ENCODE data around the gene ANKRD11.
A peak's percentile ranks its signal among the peaks of the same experiment; 100 is the strongest.
"Not testable (repeated sequence)": the region's sequence is repeated elsewhere in the genome, so short reads cannot be mapped to it uniquely, and the experiment has no call there.

Gene ANKRD11

GRCh38 chr16:89426736-89427530 is 63.4 kb downstream of the ANKRD11 start:
- DNase-seq (no peak), ATAC-seq (no peak)
- Mint-ChIP-seq H3K27ac (no peak overlapping the region), H3K4me1 (peaks cover 55% of the 10 kb centered on the region), H3K27me3 (peaks cover 3% of the 10 kb centered on the region), H3K9me3 (no peaks in the 10 kb centered on the region), H3K4me3 (peak overlapping the region; percentile 8), H3K36me3 (ENCODE audit: low read depth) (peaks cover 45% of the 10 kb centered on the region)

- Mint-ChIP-seq H3K4me3 (no peak overlapping the region), H3K9me3 (no peaks in the 10 kb centered on the region), H3K27ac (peak overlapping the region; percentile 72)
These were observed 64.8 kb downstream of the ANKRD11 start for GRCh38 chr16:89425523-89425922.

GRCh38 chr16:89423681-89424260 is 66.6 kb downstream of the ANKRD11 start:
- Mint-ChIP-seq H3K4me1 (peaks cover 77% of the 10 kb centered on the region), H3K27ac (peak overlapping the region; percentile 92), H3K9me3 (no peaks in the 10 kb centered on the region), H3K36me3 (ENCODE audit: low read depth) (peaks cover 49% of the 10 kb centered on the region), H3K27me3 (peaks cover 3% of the 10 kb centered on the region), H3K4me3 (peak overlapping the region; percentile 34)
- ATAC-seq (no peak), DNase-seq (no peak)

More at GRCh38 chr16:89425523-89425922, 64.8 kb downstream of the ANKRD11 start:
- Mint-ChIP-seq H3K36me3 (ENCODE audit: low read depth) (peaks cover 46% of the 10 kb centered on the region), H3K4me1 (peaks cover 63% of the 10 kb centered on the region), H3K27me3 (peaks cover 3% of the 10 kb centered on the region)
- DNase-seq (no peak), ATAC-seq (no peak)

DNA sequence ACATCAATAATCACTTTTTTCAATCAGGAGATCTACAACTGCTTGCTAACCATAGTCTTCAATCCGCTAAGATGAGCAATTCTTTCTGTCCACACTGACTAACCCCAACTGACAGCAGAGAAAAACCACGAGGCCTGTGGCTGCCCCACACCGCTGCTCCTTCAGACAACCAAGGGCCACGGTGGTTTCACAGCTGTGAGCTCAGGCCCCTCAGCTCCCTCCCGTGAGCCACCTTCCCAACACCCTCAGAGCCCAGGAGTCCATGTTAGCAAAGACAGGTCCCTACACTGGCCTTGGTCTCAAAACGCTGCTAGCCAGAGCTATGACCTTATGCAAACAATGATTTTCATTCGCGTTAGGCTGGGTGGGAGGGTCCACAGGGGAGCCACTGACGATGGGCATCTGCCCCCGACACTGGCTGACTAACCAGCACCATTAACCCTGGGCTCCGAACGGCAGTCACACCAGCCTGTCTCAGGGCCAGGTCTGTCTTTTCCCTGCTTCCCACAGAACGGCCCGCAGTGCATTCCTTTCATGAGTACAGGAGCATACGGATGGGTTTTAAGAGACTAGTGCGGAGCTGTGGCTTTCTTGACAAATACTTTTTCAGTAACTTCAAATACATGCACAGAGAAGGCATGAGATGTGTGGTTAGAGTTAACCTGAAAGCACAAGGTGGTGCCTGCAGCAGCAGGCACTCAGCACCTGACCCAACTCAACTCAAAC is 67.3 kb downstream of the ANKRD11 start:
- DNase-seq (peak; percentile 78), ATAC-seq (peak; percentile 94)
- peaks cover 82% of the 10 kb centered on the region for H3K4me1 Mint-ChIP-seq
- H3K36me3 Mint-ChIP-seq (ENCODE audit: low read depth) = peaks cover 54% of the 10 kb centered on the region
- H3K27ac Mint-ChIP-seq = peak overlapping the region; percentile 92
- no peaks in the 10 kb centered on the region for H3K9me3 Mint-ChIP-seq
- peak overlapping the region; percentile 64 for H3K4me3 Mint-ChIP-seq
- H3K27me3 Mint-ChIP-seq = peaks cover 3% of the 10 kb centered on the region

DNA sequence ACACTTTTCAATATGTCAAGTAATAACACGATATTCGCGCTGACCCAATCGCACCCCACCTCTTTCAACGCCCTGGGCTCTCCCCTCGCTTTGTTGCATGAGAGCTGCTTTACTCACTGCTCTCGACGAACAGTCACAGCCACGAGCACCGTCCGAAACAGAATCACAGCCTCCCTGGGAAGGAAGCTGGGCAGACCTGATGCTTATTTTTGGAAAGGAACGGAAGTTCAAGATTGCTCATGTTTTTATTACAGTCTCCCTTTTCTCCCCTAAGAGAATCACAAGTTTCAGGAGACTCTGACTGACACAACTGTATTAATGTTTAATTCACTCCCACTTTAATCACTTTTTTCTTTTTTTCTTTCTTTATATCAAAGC is 67.8 kb downstream of the ANKRD11 start:
- H3K4me1 Mint-ChIP-seq = peaks cover 87% of the 10 kb centered on the region
- no peaks in the 10 kb centered on the region for H3K9me3 Mint-ChIP-seq
- peak overlapping the region; percentile 92 for H3K27ac Mint-ChIP-seq
- ATAC-seq (peak; percentile 71), DNase-seq (peak; percentile 55)
- peaks cover 60% of the 10 kb centered on the region for H3K36me3 Mint-ChIP-seq (ENCODE audit: low read depth)
- H3K4me3 Mint-ChIP-seq = peak overlapping the region; percentile 64
- peaks cover 3% of the 10 kb centered on the region for H3K27me3 Mint-ChIP-seq

DNA sequence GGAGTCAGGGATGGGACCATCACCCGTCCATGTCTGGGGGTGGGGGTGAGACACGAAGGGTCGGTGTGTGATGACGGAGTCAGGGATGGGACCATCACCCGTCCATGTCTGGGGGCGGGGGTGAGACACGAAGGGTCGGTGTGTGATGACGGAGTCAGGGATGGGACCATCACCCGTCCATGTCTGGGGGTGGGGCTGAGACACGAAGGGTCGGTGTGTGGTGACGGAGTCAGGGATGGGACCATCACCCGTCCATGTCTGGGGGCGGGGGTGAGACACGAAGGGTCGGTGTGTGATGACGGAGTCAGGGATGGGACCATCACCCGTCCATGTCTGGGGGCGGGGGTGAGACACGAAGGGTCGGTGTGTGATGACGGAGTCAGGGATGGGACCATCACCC is 69.1 kb downstream of the ANKRD11 start:
- not testable (repeated sequence) for DNase-seq, H3K27me3 Mint-ChIP-seq, H3K9me3 Mint-ChIP-seq, H3K27ac Mint-ChIP-seq, ATAC-seq, H3K4me3 Mint-ChIP-seq
- Mint-ChIP-seq H3K4me1 (peaks cover 85% of the 10 kb centered on the region), H3K36me3 (ENCODE audit: low read depth) (peaks cover 57% of the 10 kb centered on the region)

DNA sequence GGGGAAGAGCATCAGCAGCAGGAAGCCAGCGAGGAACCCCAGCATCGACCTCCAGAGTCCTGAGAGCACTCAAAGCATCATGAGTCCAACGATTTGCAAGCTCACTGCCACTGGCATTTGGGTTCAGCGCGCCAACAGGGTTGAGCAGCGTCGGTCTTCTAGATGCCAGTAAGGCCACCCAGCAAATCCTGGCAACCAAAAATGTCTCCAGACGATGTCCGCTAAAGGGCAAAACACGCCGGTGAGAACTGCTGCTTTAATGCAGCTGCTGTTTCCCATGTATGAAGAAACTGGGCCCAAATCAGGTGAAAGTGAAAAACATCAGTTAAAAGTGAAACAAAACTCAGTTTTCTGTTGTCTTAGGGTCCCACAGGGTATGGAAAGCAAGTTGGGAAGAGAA is 70.2 kb downstream of the ANKRD11 start:
- Mint-ChIP-seq H3K27ac (peak overlapping the region; percentile 78), H3K36me3 (ENCODE audit: low read depth) (peaks cover 53% of the 10 kb centered on the region), H3K9me3 (no peaks in the 10 kb centered on the region), H3K27me3 (peaks cover 3% of the 10 kb centered on the region), H3K4me3 (no peak overlapping the region), H3K4me1 (peaks cover 80% of the 10 kb centered on the region)
- DNase-seq (no peak), ATAC-seq (no peak)

GRCh38 chr16:89418352-89418751 is 72.0 kb downstream of the ANKRD11 start:
- H3K9me3 Mint-ChIP-seq = no peaks in the 10 kb centered on the region
- H3K36me3 Mint-ChIP-seq (ENCODE audit: low read depth) = peaks cover 41% of the 10 kb centered on the region
- DNase-seq = no peak
- peak overlapping the region; percentile 51 for H3K27ac Mint-ChIP-seq
- H3K4me3 Mint-ChIP-seq = no peak overlapping the region
- peaks cover 3% of the 10 kb centered on the region for H3K27me3 Mint-ChIP-seq
- no peak for ATAC-seq
- peaks cover 74% of the 10 kb centered on the region for H3K4me1 Mint-ChIP-seq

- no peaks in the 10 kb centered on the region for H3K27me3 Mint-ChIP-seq
- no peak overlapping the region for H3K4me3 Mint-ChIP-seq
- no peak for ATAC-seq
- peaks cover 74% of the 10 kb centered on the region for H3K4me1 Mint-ChIP-seq
- H3K27ac Mint-ChIP-seq = peak overlapping the region; percentile 51
- peaks cover 36% of the 10 kb centered on the region for H3K36me3 Mint-ChIP-seq (ENCODE audit: low read depth)
- no peaks in the 10 kb centered on the region for H3K9me3 Mint-ChIP-seq
- DNase-seq = no peak
These were observed 73.0 kb downstream of the ANKRD11 start for GRCh38 chr16:89417352-89417751.

GRCh38 chr16:89413811-89414585 is 76.4 kb downstream of the ANKRD11 start:
- ATAC-seq = no peak
- H3K27ac Mint-ChIP-seq = peak overlapping the region; percentile 62
- no peaks in the 10 kb centered on the region for H3K27me3 Mint-ChIP-seq
- no peaks in the 10 kb centered on the region for H3K9me3 Mint-ChIP-seq
- H3K4me3 Mint-ChIP-seq = no peak overlapping the region
- H3K4me1 Mint-ChIP-seq = peaks cover 74% of the 10 kb centered on the region
- no peak for DNase-seq
- peaks cover 26% of the 10 kb centered on the region for H3K36me3 Mint-ChIP-seq (ENCODE audit: low read depth)

- DNase-seq (no peak), ATAC-seq (no peak)
- Mint-ChIP-seq H3K36me3 (ENCODE audit: low read depth) (peaks cover 19% of the 10 kb centered on the region), H3K4me1 (peaks cover 79% of the 10 kb centered on the region), H3K9me3 (no peaks in the 10 kb centered on the region), H3K4me3 (no peak overlapping the region), H3K27ac (peak overlapping the region; percentile 52), H3K27me3 (no peaks in the 10 kb centered on the region)
These were observed 77.5 kb downstream of the ANKRD11 start for GRCh38 chr16:89412811-89413210.

DNA sequence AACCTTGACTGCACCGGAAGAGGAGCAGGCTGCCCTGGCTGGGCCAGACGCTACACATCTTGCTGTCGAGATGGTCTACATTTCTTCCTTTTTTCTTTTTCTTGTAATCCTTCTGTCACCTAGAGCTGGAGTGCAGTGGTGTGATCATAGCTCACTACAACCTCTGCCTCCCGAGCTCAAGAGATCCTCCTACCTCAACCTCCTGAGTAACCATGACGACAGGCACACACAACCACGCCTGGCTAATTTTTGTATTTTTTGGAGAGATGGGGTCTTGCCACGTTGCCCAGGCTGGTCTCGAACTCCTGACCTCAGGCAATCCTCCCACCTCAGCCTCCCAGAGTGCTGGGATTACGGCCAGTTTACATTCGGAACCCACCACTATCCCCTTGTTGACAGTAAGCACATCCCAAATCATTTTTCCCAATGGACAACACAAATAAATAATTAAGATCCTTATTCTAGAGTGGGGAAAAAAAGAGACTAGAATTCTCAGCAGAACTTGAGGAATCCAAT is 79.0 kb downstream of the ANKRD11 start:
- ATAC-seq (no peak), DNase-seq (no peak)
- H3K9me3 Mint-ChIP-seq = no peaks in the 10 kb centered on the region
- H3K27ac Mint-ChIP-seq = peak overlapping the region; percentile 90
- peaks cover 81% of the 10 kb centered on the region for H3K4me1 Mint-ChIP-seq
- H3K27me3 Mint-ChIP-seq = no peaks in the 10 kb centered on the region
- peak overlapping the region; percentile 36 for H3K4me3 Mint-ChIP-seq
- H3K36me3 Mint-ChIP-seq (ENCODE audit: low read depth) = peaks cover 12% of the 10 kb centered on the region

DNA sequence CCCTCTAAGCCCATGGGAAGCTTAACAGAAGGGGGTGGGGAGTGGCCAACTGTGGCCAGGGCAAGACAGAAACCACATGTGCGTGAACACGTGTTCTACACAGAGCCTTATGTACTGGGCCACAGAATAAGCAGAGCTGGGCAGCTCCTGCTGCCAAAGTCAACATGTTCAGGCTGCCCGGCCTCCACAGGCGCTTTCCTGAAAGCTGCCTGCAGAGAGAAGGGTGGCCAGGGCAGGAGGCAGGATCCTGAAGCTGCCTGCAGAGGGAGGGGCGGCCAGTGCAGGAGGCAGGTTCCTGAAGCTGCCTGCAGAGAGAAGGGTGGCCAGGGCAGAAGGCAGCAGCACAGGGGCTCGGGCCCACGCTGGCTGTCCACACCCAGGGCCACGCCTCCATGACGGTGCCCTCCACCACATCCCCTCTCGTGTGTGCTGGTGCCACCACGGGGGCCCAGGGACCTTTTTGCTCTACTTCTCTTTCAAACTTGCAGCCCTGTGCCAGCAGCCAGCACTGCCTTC is 79.5 kb downstream of the ANKRD11 start:
- no peaks in the 10 kb centered on the region for H3K9me3 Mint-ChIP-seq
- ATAC-seq (no peak), DNase-seq (no peak)
- H3K27me3 Mint-ChIP-seq = no peaks in the 10 kb centered on the region
- peak overlapping the region; percentile 90 for H3K27ac Mint-ChIP-seq
- peak overlapping the region; percentile 36 for H3K4me3 Mint-ChIP-seq
- H3K4me1 Mint-ChIP-seq = peaks cover 82% of the 10 kb centered on the region
- peaks cover 10% of the 10 kb centered on the region for H3K36me3 Mint-ChIP-seq (ENCODE audit: low read depth)

- DNase-seq (no peak), ATAC-seq (no peak)
- Mint-ChIP-seq H3K27me3 (no peaks in the 10 kb centered on the region), H3K36me3 (ENCODE audit: low read depth) (peaks cover 8% of the 10 kb centered on the region), H3K4me3 (peak overlapping the region; percentile 24), H3K9me3 (no peaks in the 10 kb centered on the region), H3K4me1 (peaks cover 86% of the 10 kb centered on the region), H3K27ac (peak overlapping the region; percentile 72)
These were observed 80.0 kb downstream of the ANKRD11 start for GRCh38 chr16:89410322-89410721.

Data from activated naive CD8-positive, alpha-beta T cell treated with anti-CD3 and anti-CD28 coated beads, Interleukin-2, amount 50 U/mL, for 24 hours (primary cell).